IPS-20b (cell line): ENCODE measurements around the gene KLHL11.
"Not testable (repeated sequence)": the region's sequence is repeated elsewhere in the genome, so short reads cannot be mapped to it uniquely, and the experiment has no call there.

Experiments used
- H3K27ac ChIP-seq: one replicate; pipeline ENCODE4 v1.5.1; 2013; ENCODE audit warnings: low read length
- H3K27me3 ChIP-seq: 2 replicates; pipeline ENCODE4 v1.6.1; 2013; ENCODE audit warnings: mild to moderate bottlenecking, low read length, inconsistent platforms; ENCODE audit not compliant: insufficient read depth
- H3K36me3 ChIP-seq: 2 replicates; pipeline ENCODE4 v1.6.1; 2013; ENCODE audit warnings: low read depth, mild to moderate bottlenecking, inconsistent platforms, low read length, moderate library complexity; ENCODE audit not compliant: insufficient read depth
- H3K4me1 ChIP-seq: 2 replicates; pipeline ENCODE4 v1.6.1; 2013; ENCODE audit warnings: mild to moderate bottlenecking, control low read depth, inconsistent platforms, low read length, moderate library complexity; ENCODE audit not compliant: insufficient read depth
- H3K4me3 ChIP-seq: 2 replicates; pipeline ENCODE4 v1.5.1; 2013; ENCODE audit warnings: mild to moderate bottlenecking, low read length, inconsistent platforms
- H3K9ac ChIP-seq: 2 replicates; pipeline ENCODE4 v1.6.1; 2013; ENCODE audit warnings: low read depth, mild to moderate bottlenecking, inconsistent platforms, low read length, moderate library complexity
- H3K9me3 ChIP-seq: 2 replicates; pipeline ENCODE4 v1.6.1; 2013; ENCODE audit warnings: mild to moderate bottlenecking, low read depth, low read length, inconsistent platforms; ENCODE audit not compliant: insufficient read depth

KLHL11 gene

GRCh38 chr17:41860254-41860931 lies 4.8 kb downstream of the KLHL11 start:
- Histone ChIP-seq H3K36me3 (no peaks in the 10 kb centered on the region), H3K27ac (no peak overlapping the region), H3K4me3 (peak overlapping the region; percentile 29; the same call in 1 of the 2 replicates), H3K27me3 (no peaks in the 10 kb centered on the region), H3K9me3 (no peaks in the 10 kb centered on the region), H3K4me1 (peaks cover 20% of the 10 kb centered on the region), H3K9ac (no peak overlapping the region)

DNA sequence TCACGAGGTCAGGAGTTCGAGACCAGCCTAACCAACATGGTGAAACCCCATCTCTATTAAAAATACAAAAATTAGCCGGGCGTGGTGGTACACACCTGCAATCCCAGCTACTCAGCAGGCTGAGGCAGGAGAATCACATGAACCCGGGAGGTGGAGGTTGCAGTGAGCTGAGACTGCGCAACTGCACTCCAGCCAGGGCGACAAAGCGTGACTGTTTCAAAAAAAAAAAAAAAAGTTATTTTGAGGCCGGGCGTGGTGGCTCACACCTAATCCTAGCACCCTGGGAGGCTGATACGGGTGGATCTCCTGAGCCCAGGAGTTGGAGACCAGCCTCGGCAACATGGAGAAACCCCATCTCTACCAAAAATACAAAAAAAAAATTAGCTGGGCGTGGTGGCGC lies 13.8 kb downstream of the KLHL11 start:
- H3K4me3 ChIP-seq, H3K9me3 ChIP-seq, H3K4me1 ChIP-seq, H3K9ac ChIP-seq, H3K27ac ChIP-seq, H3K27me3 ChIP-seq: not testable (repeated sequence)
- peaks cover 25% of the 10 kb centered on the region for H3K36me3 ChIP-seq

GRCh38 chr17:41849251-41849990 lies 15.8 kb downstream of the KLHL11 start:
- H3K9ac ChIP-seq, result no peak overlapping the region
- no peaks in the 10 kb centered on the region for H3K4me1 ChIP-seq
- no peaks in the 10 kb centered on the region for H3K9me3 ChIP-seq
- peaks cover 19% of the 10 kb centered on the region for H3K36me3 ChIP-seq
- no peaks in the 10 kb centered on the region for H3K27me3 ChIP-seq
- no peak overlapping the region for H3K4me3 ChIP-seq
- no peak overlapping the region for H3K27ac ChIP-seq

DNA sequence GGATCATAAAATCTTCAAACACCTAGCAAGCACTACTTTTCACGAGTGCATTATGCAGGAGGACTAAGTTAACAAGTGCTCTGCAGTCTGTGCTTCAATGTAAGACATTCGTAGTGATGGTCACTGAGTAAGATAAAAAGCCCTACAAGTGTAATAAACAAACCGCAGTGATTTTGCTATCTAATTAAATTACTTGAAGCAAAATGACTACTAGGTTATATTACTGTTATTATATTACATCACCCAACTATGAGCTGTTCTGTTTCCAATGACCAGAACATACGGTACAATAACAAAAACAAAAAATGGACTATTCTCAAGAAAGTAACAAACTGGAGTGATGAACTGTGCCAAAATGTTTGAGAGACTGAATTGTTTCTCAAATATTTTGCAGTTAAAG lies 16.4 kb downstream of the KLHL11 start:
- no peak overlapping the region for H3K27ac ChIP-seq
- H3K36me3 ChIP-seq, result peaks cover 12% of the 10 kb centered on the region
- H3K27me3 ChIP-seq, result no peaks in the 10 kb centered on the region
- no peak overlapping the region for H3K9ac ChIP-seq
- no peak overlapping the region for H3K4me3 ChIP-seq
- no peaks in the 10 kb centered on the region for H3K9me3 ChIP-seq
- no peaks in the 10 kb centered on the region for H3K4me1 ChIP-seq

DNA sequence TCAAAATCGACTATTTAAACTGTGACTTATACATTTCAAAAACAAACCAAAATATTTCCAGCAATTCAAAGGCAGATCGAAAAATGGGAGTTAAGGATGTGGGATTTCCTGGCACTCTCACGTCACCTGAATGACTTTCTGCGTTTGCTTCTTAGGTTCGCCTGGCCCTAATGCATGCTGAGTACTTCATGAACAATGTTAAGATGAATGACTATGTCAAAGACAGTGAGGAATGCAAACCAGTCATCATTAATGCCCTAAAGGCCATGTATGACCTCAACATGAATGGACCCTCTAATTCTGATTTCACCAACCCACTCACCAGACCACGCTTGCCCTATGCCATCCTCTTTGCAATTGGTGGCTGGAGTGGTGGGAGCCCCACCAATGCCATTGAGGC lies 20.3 kb downstream of the KLHL11 start:
- H3K9ac ChIP-seq, result no peak overlapping the region
- no peaks in the 10 kb centered on the region for H3K36me3 ChIP-seq
- no peak overlapping the region for H3K4me3 ChIP-seq
- H3K27me3 ChIP-seq, result no peaks in the 10 kb centered on the region
- H3K4me1 ChIP-seq, result no peaks in the 10 kb centered on the region
- H3K27ac ChIP-seq, result no peak overlapping the region
- H3K9me3 ChIP-seq, result no peaks in the 10 kb centered on the region

DNA sequence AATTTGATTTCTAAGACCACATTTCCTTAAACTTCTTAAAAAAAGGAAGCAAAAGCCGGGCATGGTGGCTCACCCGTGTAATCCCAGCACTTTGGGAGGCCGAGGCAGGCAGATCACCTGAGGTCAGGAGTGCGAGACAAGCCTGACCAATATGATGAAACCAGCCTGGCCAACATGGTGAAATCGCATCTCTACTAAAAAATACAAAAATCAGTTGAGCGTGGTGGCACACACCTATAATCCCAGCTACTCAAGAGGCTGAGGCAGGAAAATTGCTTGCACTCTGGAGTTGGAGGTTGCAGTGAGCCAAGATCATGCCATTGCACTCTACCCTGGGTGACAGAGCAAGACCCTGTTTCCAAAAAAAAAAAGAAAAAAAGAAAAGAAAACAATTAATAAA lies 24.4 kb downstream of the KLHL11 start:
- H3K27ac ChIP-seq, H3K4me3 ChIP-seq, H3K9me3 ChIP-seq, H3K4me1 ChIP-seq, H3K36me3 ChIP-seq, H3K9ac ChIP-seq: not testable (repeated sequence)
- peaks cover 15% of the 10 kb centered on the region for H3K27me3 ChIP-seq

- not testable (repeated sequence) for H3K9me3 ChIP-seq, H3K36me3 ChIP-seq, H3K4me1 ChIP-seq, H3K4me3 ChIP-seq, H3K9ac ChIP-seq, H3K27ac ChIP-seq
- peaks cover 15% of the 10 kb centered on the region for H3K27me3 ChIP-seq
Observed at GRCh38 chr17:41839448-41839847, 25.8 kb downstream of the KLHL11 start.

DNA sequence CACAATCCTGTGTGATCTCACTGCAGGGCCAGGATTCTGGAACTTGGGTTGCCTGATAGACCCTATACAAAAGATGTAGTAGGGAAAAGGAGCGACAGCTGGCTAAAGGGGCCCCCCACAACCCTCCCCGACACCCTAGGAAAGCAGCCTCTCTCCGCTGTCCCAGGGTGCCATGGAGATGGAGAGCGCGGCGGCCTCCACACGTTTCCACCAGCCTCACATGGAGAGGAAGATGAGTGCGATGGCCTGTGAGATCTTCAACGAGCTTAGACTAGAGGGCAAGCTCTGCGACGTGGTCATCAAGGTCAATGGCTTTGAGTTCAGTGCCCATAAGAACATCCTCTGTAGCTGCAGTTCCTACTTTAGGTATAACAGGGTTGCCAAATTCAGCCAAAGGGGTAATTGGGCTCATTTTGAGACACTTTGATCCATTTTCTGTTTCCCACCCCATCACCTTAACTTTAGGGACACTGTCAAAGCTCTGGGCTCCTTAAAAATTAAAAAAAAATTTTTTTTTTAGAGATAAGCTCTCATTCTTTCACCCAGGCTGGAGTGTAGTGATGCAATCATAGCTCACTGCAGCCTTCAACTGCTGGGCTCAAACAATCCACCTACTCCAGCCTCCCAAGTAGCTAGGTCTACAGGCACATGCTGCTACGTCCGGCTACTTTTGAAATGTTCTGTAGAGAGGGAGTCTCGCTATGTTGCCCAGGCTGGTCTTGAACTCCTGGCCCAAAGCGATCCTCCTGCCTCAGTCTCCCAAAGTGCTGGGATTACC lies 27.3 kb downstream of the KLHL11 start, which contains the start of gene KLHL10:
Gene KLHL10, plus strand, starts transcription at position 65 of the 778 bp plus-strand sequence. Its CDS starts 108 bp downstream, at position 173.
- no peak within 1 kb of the TSS for H3K27ac ChIP-seq
- H3K27me3 ChIP-seq, result peaks cover 15% of the 10 kb centered on the region
- H3K4me1 ChIP-seq, result 0 out of 2 replicates have a peak, but pooled peaks cover 3% of the 10 kb centered on the region
- H3K9me3 ChIP-seq, result no peaks in the 10 kb centered on the region
- peaks cover 6% of the 10 kb centered on the region; the same call in 1 of the 2 replicates for H3K36me3 ChIP-seq
- H3K9ac ChIP-seq, result no peak within 1 kb of the TSS
- peak within 1 kb of the TSS; percentile 73 for H3K4me3 ChIP-seq

DNA sequence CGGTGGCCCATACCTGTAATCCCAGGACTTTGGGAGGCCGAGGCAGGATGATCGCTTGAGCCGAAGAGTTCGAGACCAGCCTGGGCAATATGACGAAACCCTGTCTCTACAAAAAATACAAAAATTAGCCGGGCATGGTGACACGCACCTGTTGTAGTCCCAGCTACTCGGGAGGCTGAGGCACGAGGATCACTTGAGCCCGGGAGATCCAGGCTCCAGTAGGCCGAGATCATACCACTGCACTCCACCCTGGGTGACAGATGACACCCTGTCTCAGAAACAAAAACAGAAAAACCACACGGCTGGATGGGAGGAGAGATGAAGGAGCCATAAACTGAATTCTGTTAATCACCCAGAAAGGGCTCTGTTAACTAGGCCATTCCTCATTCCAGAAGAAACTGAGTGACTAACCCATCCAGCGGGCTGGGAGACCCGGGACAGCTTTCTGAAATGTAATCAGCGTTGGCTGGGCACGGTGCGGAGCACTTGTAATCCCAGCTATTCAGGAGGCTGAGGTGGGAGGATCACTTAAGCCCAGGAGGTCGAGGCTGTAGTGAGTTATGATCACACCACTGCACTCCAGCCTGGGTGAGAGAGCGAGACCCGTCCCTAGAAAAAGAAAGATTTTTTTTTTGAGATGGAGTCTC lies 28.6 kb downstream of the KLHL11 start:
- H3K9ac ChIP-seq, result no peak overlapping the region
- H3K9me3 ChIP-seq, result no peaks in the 10 kb centered on the region
- no peak overlapping the region for H3K27ac ChIP-seq
- H3K4me3 ChIP-seq, result peak overlapping the region; percentile 73
- peaks cover 15% of the 10 kb centered on the region for H3K36me3 ChIP-seq
- H3K4me1 ChIP-seq, result 0 out of 2 replicates have a peak, but pooled peaks cover 3% of the 10 kb centered on the region
- H3K27me3 ChIP-seq, result peaks cover 15% of the 10 kb centered on the region

- H3K9me3 ChIP-seq, result no peaks in the 10 kb centered on the region
- peaks cover 20% of the 10 kb centered on the region for H3K36me3 ChIP-seq
- H3K4me1 ChIP-seq, result 0 out of 2 replicates have a peak, but pooled peaks cover 3% of the 10 kb centered on the region
- peaks cover 15% of the 10 kb centered on the region for H3K27me3 ChIP-seq
- peak within 1 kb of the TSS; percentile 63; the same call in 1 of the 2 replicates for H3K9ac ChIP-seq
- H3K4me3 ChIP-seq, result peak within 1 kb of the TSS; percentile 73
- no peak within 1 kb of the TSS for H3K27ac ChIP-seq
Observed at GRCh38 chr17:41835800-41836549, 29.2 kb downstream of the KLHL11 start, which contains the start of gene NT5C3B. NT5C3B (minus strand) TSS chr17:41836232; CDS start chr17:41836193, 39 bp downstream.
